Body of pancreas (tissue), 4 donors: ENCODE results near the gene LETM1.

Experiments used
- CTCF ChIP-seq, 7 experiments: fragments of 450-650 bp in 4 of 7; fragments of 200-600 bp in 3 of 7; sonication (generic) in 3 of 7; IDR thresholded peaks; one replicate each; pipeline ENCODE4 v1.5.1; 2016 to 2019; ENCODE audit warnings: antibody characterized with exemption in 7 of 7
- POLR2A ChIP-seq, 3 donors: fragments of 450-650 bp; IDR thresholded peaks; one replicate each; pipeline ENCODE4 v1.6.1; 2016; ENCODE audit warnings: antibody characterized with exemption in 3 of 3, mild to moderate bottlenecking in 2 of 3

GRCh38 chr4:1763070-1763549 lies 92.8 kb downstream of the LETM1 start:
- TF ChIP-seq CTCF (IDR thresholded peaks at IDR 0.05) (no peak), POLR2A (IDR thresholded peaks at IDR 0.05) (no peak)
